OCI-LY7 (cell line): ENCODE measurements around the gene CLDN19. TPM values are rescaled to one million over a fixed set of nuclear protein-coding genes. Genes with fewer than 3 reads are reported as not detected.

Source experiments
- BruUV-seq: library from RNA; stranded (reverse); fragments of 400-500 nt; replicated peaks from 2 replicates; lab custom pipeline; 2021; lab: Mats Ljungman, UMichigan
- CTCF ChIA-PET: fragments of 300-600 bp; sonication (Branson Sonifier 250); formaldehyde crosslinking; loops from one replicate; lab custom pipeline; 2022; ENCODE audit warnings: antibody characterized with exemption; ENCODE audit not compliant: unreplicated experiment; lab: Charles Lee
- POLR2A ChIA-PET: fragments of 300-600 bp; sonication (Branson Sonifier 250); formaldehyde crosslinking; loops from one replicate; lab custom pipeline; 2022; ENCODE audit warnings: antibody characterized with exemption; lab: Charles Lee
- DNase-seq: peaks from one replicate; pipeline ENCODE4 v3.0.0-alpha.2; 2015; ENCODE audit warnings: low spot score
- H2AFZ ChIP-seq: fragments of 200-600 bp; sonication (generic), shearing (Covaris generic); 2 replicates; pipeline ENCODE4 v1.6.1; 2014; ENCODE audit warnings: mild to moderate bottlenecking, antibody characterized with exemption, low read length, moderate library complexity
- H3K27ac ChIP-seq: fragments of 200-600 bp; sonication (generic); 2 replicates; pipeline ENCODE4 v1.5.1; 2014; ENCODE audit warnings: mixed run types, low read depth, mild to moderate bottlenecking, moderate library complexity, low read length, inconsistent platforms; ENCODE audit not compliant: poor library complexity, severe bottlenecking
- H3K36me3 ChIP-seq: fragments of 200-600 bp; sonication (generic); 2 replicates; pipeline ENCODE4 v1.6.1; 2014; ENCODE audit warnings: mild to moderate bottlenecking, antibody characterized with exemption, low read length, moderate library complexity, mixed read lengths; ENCODE audit not compliant: insufficient read depth
- H3K4me1 ChIP-seq: fragments of 200-600 bp; sonication (generic); 2 replicates; pipeline ENCODE4 v1.5.1; 2014; ENCODE audit warnings: mild to moderate bottlenecking, low read length; ENCODE audit not compliant: insufficient read depth, poor library complexity, severe bottlenecking
- H3K4me2 ChIP-seq: fragments of 200-600 bp; sonication (generic); 2 replicates; pipeline ENCODE4 v1.6.1; 2014; ENCODE audit warnings: mild to moderate bottlenecking, low read length
- H3K4me3 ChIP-seq: fragments of 200-600 bp; sonication (generic); 2 replicates; pipeline ENCODE4 v1.5.1; 2014; ENCODE audit warnings: mild to moderate bottlenecking, low read depth, low read length; ENCODE audit not compliant: poor library complexity, severe bottlenecking
- H3K79me2 ChIP-seq: fragments of 200-600 bp; sonication (generic); 2 replicates; pipeline ENCODE4 v1.6.1; 2016; ENCODE audit warnings: low read depth, mild to moderate bottlenecking, low read length, moderate library complexity, mixed read lengths; ENCODE audit not compliant: insufficient read depth
- H3K9me2 ChIP-seq: fragments of 200-600 bp; sonication (generic); 2 replicates; pipeline ENCODE4 v1.6.1; 2016; ENCODE audit warnings: mild to moderate bottlenecking, low read length, mixed read lengths; ENCODE audit not compliant: insufficient read depth
- H3K9me3 ChIP-seq: fragments of 200-600 bp; sonication (generic); 2 replicates; pipeline ENCODE4 v1.6.1; 2014; ENCODE audit warnings: mild to moderate bottlenecking, mixed run types, low read length, mixed read lengths
- H4K20me1 ChIP-seq: fragments of 200-600 bp; sonication (generic); 2 replicates; pipeline ENCODE4 v1.6.1; 2014; ENCODE audit warnings: mild to moderate bottlenecking, antibody characterized with exemption, low read length, moderate library complexity, mixed read lengths; ENCODE audit not compliant: insufficient read depth
- CTCF ChIP-seq: fragments of 200-600 bp; sonication (generic); conservative IDR thresholded peaks from 2 replicates; pipeline ENCODE4 v1.5.1; 2014; ENCODE audit warnings: mild to moderate bottlenecking, antibody characterized with exemption, low read length, moderate library complexity, mixed read lengths
- EZH2phosphoT487 ChIP-seq: fragments of 200-600 bp; sonication (generic); IDR thresholded peaks from 2 replicates; pipeline ENCODE4 v1.6.1; 2018; ENCODE audit warnings: low read depth, borderline replicate concordance, mild to moderate bottlenecking, mixed run types, antibody characterized with exemption, low read length, moderate library complexity, mixed read lengths
- intact Hi-C: fragments of 100-400 bp; cut with micrococcal nuclease; formaldehyde crosslinking; loops from one replicate; pipeline ENCODE4 v1.10.0; 2022; ENCODE audit not compliant: unreplicated experiment
- total RNA-seq, 2 experiments: library from RNA; depleted of rRNA in 1 of 2; stranded (reverse); fragments of >200 nt in 1 of 2; shearing (Covaris generic) in 1 of 2; gene quantifications; 2 replicates each; pipeline ENCODE4 v1.2.3, GENCODE V29; 2014 to 2022

The CLDN19 gene
- total RNA-seq, 2 experiments from 2014 or later, result not detected

- ChIA-PET CTCF (interaction anchor here (0.6 kb wide), 1 partner anchor 21 kb away, joined by 3 read pairs; no protein-coding TSS in a partner anchor), POLR2A (no interaction called here)
- H3K4me3 ChIP-seq, result no peak overlapping the region
- H3K79me2 ChIP-seq, result no peaks in the 10 kb centered on the region
- TF ChIP-seq EZH2phosphoT487, result no peak
- TF ChIP-seq CTCF, result no peak
- H2AFZ ChIP-seq, result no peak overlapping the region
- intact Hi-C loops, result no loop called here
- DNase-seq, result no peak
- H3K4me1 ChIP-seq, result no peaks in the 10 kb centered on the region
- no peak overlapping the region for H3K4me2 ChIP-seq
- no peaks in the 10 kb centered on the region for H3K9me3 ChIP-seq
- H4K20me1 ChIP-seq, result no peaks in the 10 kb centered on the region
- no TSS peak for BruUV-seq
- H3K9me2 ChIP-seq, result no peaks in the 10 kb centered on the region
- H3K36me3 ChIP-seq, result peaks cover 14% of the 10 kb centered on the region; the same call in 1 of the 2 replicates
- no peak overlapping the region for H3K27ac ChIP-seq
Observed at GRCh38 chr1:42743317-42744147, 3.5 kb upstream of the CLDN19 start.

GRCh38 chr1:42742617-42743316, 2.7 kb upstream of the CLDN19 start:
- H4K20me1 ChIP-seq, result no peaks in the 10 kb centered on the region
- no peaks in the 10 kb centered on the region for H3K4me1 ChIP-seq
- no peak overlapping the region for H3K4me3 ChIP-seq
- no peaks in the 10 kb centered on the region for H3K79me2 ChIP-seq
- no peak overlapping the region for H3K4me2 ChIP-seq
- no peaks in the 10 kb centered on the region for H3K9me3 ChIP-seq
- BruUV-seq, result no TSS peak
- CTCF ChIA-PET, result no interaction called here
- intact Hi-C loops, result no loop called here
- H3K9me2 ChIP-seq, result no peaks in the 10 kb centered on the region
- POLR2A ChIA-PET, result no interaction called here
- no peak for TF ChIP-seq EZH2phosphoT487
- TF ChIP-seq CTCF, result no peak
- peaks cover 14% of the 10 kb centered on the region; the same call in 1 of the 2 replicates for H3K36me3 ChIP-seq
- DNase-seq, result no peak
- no peak overlapping the region for H2AFZ ChIP-seq
- no peak overlapping the region for H3K27ac ChIP-seq
